ENCODE measurements around the gene KYAT1. TPM values are rescaled to one million over a fixed set of nuclear protein-coding genes. Genes with fewer than 3 reads are reported as not detected.

Gene KYAT1
- total RNA-seq, 1 experiment from 2014 or later: 5.7 TPM

DNA sequence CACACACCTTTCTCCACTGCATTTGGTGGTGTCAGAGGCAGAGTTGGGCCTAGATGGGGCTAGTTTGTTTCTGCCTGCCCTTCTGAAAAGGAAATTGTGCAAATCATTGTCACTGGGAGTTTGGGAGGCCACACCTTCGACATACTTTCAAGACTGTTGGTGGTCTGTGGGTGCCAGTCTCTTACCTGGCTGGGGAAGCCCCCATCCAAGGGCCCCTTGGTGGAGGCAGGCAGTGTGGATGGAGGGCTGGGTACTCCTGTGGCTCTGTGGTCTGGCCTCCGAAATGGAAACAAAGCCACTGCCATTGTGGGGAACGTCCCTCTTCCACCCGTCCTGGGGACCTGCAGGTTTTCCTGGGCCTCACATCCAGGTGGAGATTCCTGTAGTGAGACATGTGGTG, 28.1 kb upstream of the KYAT1 start:
- Mint-ChIP-seq H3K4me3 (ENCODE audit: unreplicated experiment) (no peak overlapping the region), H3K27ac (ENCODE audit: low read depth, unreplicated experiment) (peak overlapping the region; percentile 19), H3K4me1 (ENCODE audit: insufficient read depth, unreplicated experiment) (peaks cover 25% of the 10 kb centered on the region), H3K9me3 (ENCODE audit: unreplicated experiment) (no peaks in the 10 kb centered on the region), H3K27me3 (ENCODE audit: insufficient read depth, unreplicated experiment) (no peaks in the 10 kb centered on the region), H3K36me3 (ENCODE audit: insufficient read depth, unreplicated experiment) (peaks cover 37% of the 10 kb centered on the region)
- DNase-seq (ENCODE audit: unreplicated experiment): no peak
- no peak for TF ChIP-seq CTCF (IDR thresholded peaks at IDR 0.05; ENCODE audit: unreplicated experiment)
- no TSS peak for BruUV-seq (replicated peaks)
- ChIA-PET POLR2A (interaction anchor here (1.5 kb wide), 1 partner anchor 28 kb away, joined by 6 read pairs; the partner anchor contains the start of genes KYAT1 and LRRC8A), CTCF (no interaction called here)
- intact Hi-C loops (cut with micrococcal nuclease): no loop called here

GRCh38 chr9:128908372-128908771, 26.6 kb upstream of the KYAT1 start:
- no peak overlapping the region for H3K4me3 Mint-ChIP-seq (ENCODE audit: unreplicated experiment)
- POLR2A ChIA-PET: interaction anchor here (1.0 to 1.5 kb wide), 3 partner anchors 8 to 39 kb away, joined by 4 to 6 read pairs (median 5); partner anchors contain the start of genes DOLK, KYAT1 and LRRC8A
- no peaks in the 10 kb centered on the region for H3K27me3 Mint-ChIP-seq (ENCODE audit: insufficient read depth, unreplicated experiment)
- intact Hi-C loops (cut with micrococcal nuclease): no loop called here
- no peak for TF ChIP-seq CTCF (IDR thresholded peaks at IDR 0.05; ENCODE audit: unreplicated experiment)
- H3K27ac Mint-ChIP-seq (ENCODE audit: low read depth, unreplicated experiment): no peak overlapping the region
- CTCF ChIA-PET: interaction anchor here (0.5 to 2.1 kb wide), 6 partner anchors 8 to 66 kb away, joined by 3 to 5 read pairs (median 5); no protein-coding TSS in a partner anchor
- no peak for DNase-seq (ENCODE audit: unreplicated experiment)
- H3K4me1 Mint-ChIP-seq (ENCODE audit: insufficient read depth, unreplicated experiment): peaks cover 30% of the 10 kb centered on the region
- H3K36me3 Mint-ChIP-seq (ENCODE audit: insufficient read depth, unreplicated experiment): peaks cover 42% of the 10 kb centered on the region
- no peaks in the 10 kb centered on the region for H3K9me3 Mint-ChIP-seq (ENCODE audit: unreplicated experiment)
- BruUV-seq (replicated peaks): no TSS peak

- no peak for TF ChIP-seq CTCF (IDR thresholded peaks at IDR 0.05; ENCODE audit: unreplicated experiment)
- Mint-ChIP-seq H3K4me3 (ENCODE audit: unreplicated experiment) (no peak overlapping the region), H3K4me1 (ENCODE audit: insufficient read depth, unreplicated experiment) (peaks cover 24% of the 10 kb centered on the region), H3K27me3 (ENCODE audit: insufficient read depth, unreplicated experiment) (no peaks in the 10 kb centered on the region), H3K36me3 (ENCODE audit: insufficient read depth, unreplicated experiment) (peaks cover 35% of the 10 kb centered on the region), H3K9me3 (ENCODE audit: unreplicated experiment) (no peaks in the 10 kb centered on the region), H3K27ac (ENCODE audit: low read depth, unreplicated experiment) (peak overlapping the region; percentile 50)
- BruUV-seq (replicated peaks): no TSS peak
- DNase-seq (ENCODE audit: unreplicated experiment): no peak
- POLR2A ChIA-PET: no interaction called here
- CTCF ChIA-PET: interaction anchor here (0.6 to 2.1 kb wide), 2 partner anchors 19 to 25 kb away, joined by 3 to 5 read pairs; partner anchors contain the start of gene KYAT1
- intact Hi-C loops (cut with micrococcal nuclease): no loop called here
These were observed 25.0 kb upstream of the KYAT1 start for GRCh38 chr9:128906741-128907140.

- DNase-seq (ENCODE audit: unreplicated experiment): no peak
- Mint-ChIP-seq H3K27me3 (ENCODE audit: insufficient read depth, unreplicated experiment) (no peaks in the 10 kb centered on the region), H3K9me3 (ENCODE audit: unreplicated experiment) (no peaks in the 10 kb centered on the region), H3K4me3 (ENCODE audit: unreplicated experiment) (no peak overlapping the region), H3K27ac (ENCODE audit: low read depth, unreplicated experiment) (no peak overlapping the region), H3K36me3 (ENCODE audit: insufficient read depth, unreplicated experiment) (peaks cover 35% of the 10 kb centered on the region), H3K4me1 (ENCODE audit: insufficient read depth, unreplicated experiment) (peaks cover 18% of the 10 kb centered on the region)
- CTCF ChIA-PET: interaction anchor here (0.6 to 0.7 kb wide), 3 partner anchors 14 to 54 kb away, joined by 3 to 4 read pairs (median 3); no protein-coding TSS in a partner anchor
- TF ChIP-seq CTCF (IDR thresholded peaks at IDR 0.05; ENCODE audit: unreplicated experiment): no peak
- no TSS peak for BruUV-seq (replicated peaks)
- POLR2A ChIA-PET: no interaction called here
- intact Hi-C loops (cut with micrococcal nuclease): no loop called here
These were observed 24.2 kb upstream of the KYAT1 start for GRCh38 chr9:128905964-128906363.

Data from MCF 10A (cell line).